H9 (cell line): ENCODE measurements around the gene PNMA8A. TPM values are rescaled to one million over a fixed set of nuclear protein-coding genes. Genes with fewer than 3 reads are reported as not detected.

Experiments
- DNase-seq: peaks from one replicate; pipeline ENCODE4 v3.0.0-alpha.2; 2017
- H2AFZ ChIP-seq: one replicate; pipeline ENCODE4 v1.6.1; 2013; ENCODE audit warnings: mild to moderate bottlenecking, low read length, control low read depth, moderate library complexity
- H2AK5ac ChIP-seq: 2 replicates; pipeline ENCODE4 v1.6.1; 2013; ENCODE audit warnings: low read length, control low read depth, mixed read lengths; ENCODE audit not compliant: insufficient read length
- H2BK120ac ChIP-seq: one replicate; pipeline ENCODE4 v1.6.1; 2013; ENCODE audit warnings: low read depth, mild to moderate bottlenecking, low read length, control low read depth, inconsistent platforms; ENCODE audit not compliant: poor library complexity, severe bottlenecking
- H2BK12ac ChIP-seq: 2 replicates; pipeline ENCODE4 v1.6.1; 2013; ENCODE audit warnings: low read length, control low read depth, mixed read lengths, low read depth; ENCODE audit not compliant: insufficient read length
- H2BK15ac ChIP-seq: 2 replicates; pipeline ENCODE4 v1.6.1; 2013; ENCODE audit warnings: low read depth, low read length, control low read depth
- H2BK20ac ChIP-seq: one replicate; pipeline ENCODE4 v1.6.1; 2013; ENCODE audit warnings: low read depth, mild to moderate bottlenecking, low read length, control low read depth, inconsistent platforms; ENCODE audit not compliant: poor library complexity, severe bottlenecking
- H2BK5ac ChIP-seq: 2 replicates; pipeline ENCODE4 v1.6.1; 2013; ENCODE audit warnings: low read length, control low read depth, mixed read lengths; ENCODE audit not compliant: insufficient read length
- H3K14ac ChIP-seq: 2 replicates; pipeline ENCODE4 v1.6.1; 2013; ENCODE audit warnings: low read length, control low read depth; ENCODE audit not compliant: insufficient read depth
- H3K18ac ChIP-seq: 2 replicates; pipeline ENCODE4 v1.6.1; 2013; ENCODE audit warnings: low read depth, mild to moderate bottlenecking, mixed read lengths, low read length, control low read depth; ENCODE audit not compliant: insufficient read length
- H3K23ac ChIP-seq: 2 replicates; pipeline ENCODE4 v1.6.1; 2013; ENCODE audit warnings: low read length, control low read depth, mixed read lengths, low read depth; ENCODE audit not compliant: insufficient read length
- H3K23me2 ChIP-seq: 2 replicates; pipeline ENCODE4 v1.6.1; 2013; ENCODE audit warnings: low read depth, mild to moderate bottlenecking, mixed read lengths, low read length, control low read depth; ENCODE audit not compliant: insufficient read length, poor library complexity, severe bottlenecking
- H3K27ac ChIP-seq: 2 replicates; pipeline ENCODE4 v1.5.1; 2013; ENCODE audit warnings: low read length, control low read depth, mixed read lengths, low read depth; ENCODE audit not compliant: insufficient read length
- H3K27me3 ChIP-seq: 2 replicates; pipeline ENCODE4 v1.6.1; 2013; ENCODE audit warnings: low read length, control low read depth, inconsistent platforms; ENCODE audit not compliant: insufficient read depth
- H3K4ac ChIP-seq: 2 replicates; pipeline ENCODE4 v1.6.1; 2013; ENCODE audit warnings: low read depth, mild to moderate bottlenecking, control low read depth, inconsistent platforms, low read length, moderate library complexity
- H3K4me1 ChIP-seq: 2 replicates; pipeline ENCODE4 v1.6.1; 2013; ENCODE audit warnings: low read length, control low read depth, inconsistent platforms; ENCODE audit not compliant: insufficient read depth
- H3K4me2 ChIP-seq: 2 replicates; pipeline ENCODE4 v1.6.1; 2013; ENCODE audit warnings: low read length, control low read depth, mixed read lengths; ENCODE audit not compliant: insufficient read length, insufficient read depth
- H3K56ac ChIP-seq: 2 replicates; pipeline ENCODE4 v1.6.1; 2013; ENCODE audit warnings: low read depth, mild to moderate bottlenecking, mixed read lengths, low read length, control low read depth; ENCODE audit not compliant: insufficient read length
- H3K79me1 ChIP-seq: 2 replicates; pipeline ENCODE4 v1.6.1; 2013; ENCODE audit warnings: low read depth, mild to moderate bottlenecking, moderate library complexity, low read length, control low read depth, inconsistent platforms; ENCODE audit not compliant: insufficient read depth, poor library complexity, severe bottlenecking
- H3K79me2 ChIP-seq: 2 replicates; pipeline ENCODE4 v1.6.1; 2013; ENCODE audit warnings: low read length, control low read depth, inconsistent platforms; ENCODE audit not compliant: insufficient read depth
- H3K9ac ChIP-seq: 2 replicates; pipeline ENCODE4 v1.6.1; 2013; ENCODE audit warnings: low read length, control low read depth, mixed read lengths; ENCODE audit not compliant: insufficient read length; ENCODE audit errors: extremely low read depth
- H3K9me3 ChIP-seq: one replicate; pipeline ENCODE4 v1.6.1; 2013; ENCODE audit warnings: low read depth, low read length, inconsistent platforms; ENCODE audit not compliant: control insufficient read depth
- H3T11ph ChIP-seq: one replicate; pipeline ENCODE4 v1.6.1; 2013; ENCODE audit warnings: mild to moderate bottlenecking, low read length, control low read depth, inconsistent platforms
- H4K20me1 ChIP-seq: one replicate; pipeline ENCODE4 v1.6.1; 2013; ENCODE audit not compliant: control insufficient read depth, insufficient read length, insufficient read depth
- H4K5ac ChIP-seq: 2 replicates; pipeline ENCODE4 v1.6.1; 2013; ENCODE audit warnings: low read depth, mild to moderate bottlenecking, mixed read lengths, low read length, control low read depth; ENCODE audit not compliant: insufficient read length
- H4K8ac ChIP-seq: replicated peaks from 2 replicates; pipeline ENCODE4 v1.6.1; 2013; ENCODE audit warnings: low read length, control low read depth, mixed read lengths, low read depth; ENCODE audit not compliant: insufficient read length
- H4K91ac ChIP-seq: 2 replicates; pipeline ENCODE4 v1.6.1; 2013; ENCODE audit warnings: low read depth, mild to moderate bottlenecking, moderate library complexity, mixed read lengths, low read length, control low read depth; ENCODE audit not compliant: insufficient read length
- H3K27ac Mint-ChIP-seq, 3 experiments: 2 replicates in 2 of 3; 3 replicates in 1 of 3; pipeline ENCODE4 v1.8.0; 2020 to 2021; ENCODE audit warnings: mixed read lengths in 3 of 3, mild to moderate bottlenecking in 1 of 3, moderate library complexity in 1 of 3
- H3K27me3 Mint-ChIP-seq: 2 replicates; pipeline ENCODE4 v1.8.0; 2021; ENCODE audit warnings: low read depth, mild to moderate bottlenecking, moderate library complexity, mixed read lengths
- H3K36me3 Mint-ChIP-seq, 3 experiments: 2 replicates in 2 of 3; 3 replicates in 1 of 3; pipeline ENCODE4 v1.8.0; 2020 to 2021; ENCODE audit warnings: low read depth in 3 of 3, mixed read lengths in 3 of 3; ENCODE audit not compliant: insufficient read depth in 1 of 3
- H3K4me1 Mint-ChIP-seq, 2 experiments: 2 replicates each; pipeline ENCODE4 v1.8.0; 2020; ENCODE audit warnings: mixed read lengths in 2 of 2
- H3K4me3 Mint-ChIP-seq, 2 experiments: 2 replicates in 1 of 2; 3 replicates in 1 of 2; pipeline ENCODE4 v1.8.0; 2020 to 2021; ENCODE audit warnings: mild to moderate bottlenecking in 2 of 2, mixed read lengths in 2 of 2, moderate library complexity in 1 of 2
- H3K9me3 Mint-ChIP-seq, 2 experiments: 2 replicates in 1 of 2; 3 replicates in 1 of 2; pipeline ENCODE4 v1.8.0; 2020; ENCODE audit warnings: mild to moderate bottlenecking in 2 of 2, mixed read lengths in 2 of 2, moderate library complexity in 1 of 2
- WGBS: extraction: QIAGEN DNeasy Blood & Tissue Kit; methylation state at CpG from one replicate; pipeline ENCODE4 v1.1.7; 2013; ENCODE audit warnings: missing lambda C conversion rate, low lambda C conversion rate, mixed read lengths; ENCODE audit not compliant: insufficient read length; ENCODE audit errors: extremely low coverage; 5-methylcytosine and 5-hydroxymethylcytosine counted together
- total RNA-seq: library from RNA; stranded (reverse); gene quantifications from 2 replicates; pipeline ENCODE4 v1.2.1, GENCODE V29; 2021
- TF ChIP-seq, protein P1 (sequence below): fragments of 200-600 bp; sonication (generic); conservative IDR thresholded peaks from 3 replicates; pipeline ENCODE4 v1.8.0; 2021; ENCODE audit warnings: antibody characterized with exemption, mild to moderate bottlenecking

PNMA8A gene
- total RNA-seq, 1 experiment from 2014 or later = 22.6 TPM

DNA sequence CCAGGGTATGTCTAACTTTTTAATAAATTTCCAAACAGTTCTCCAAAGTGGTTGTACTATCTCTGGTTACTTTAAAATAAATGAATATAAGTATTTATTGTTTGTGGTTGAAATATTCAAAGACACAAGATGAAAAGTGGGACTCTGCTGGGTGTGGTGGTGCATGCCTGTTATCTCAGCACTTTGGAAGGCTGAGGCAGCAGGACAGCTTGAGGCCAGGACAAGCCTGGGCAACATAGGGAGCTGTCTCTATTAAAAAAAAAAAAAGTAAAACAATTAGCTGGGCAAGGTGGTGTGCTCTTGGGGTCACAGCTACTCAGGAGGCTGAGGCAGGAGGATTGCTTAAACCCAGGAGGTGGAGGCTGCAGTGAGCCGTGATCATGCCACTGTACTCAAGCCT, 10.4 kb downstream of the PNMA8A start:
- Mint-ChIP-seq H3K27ac (no peak overlapping the region), H3K9me3 (no peaks in the 10 kb centered on the region), H3K27me3 (peaks cover 2% of the 10 kb centered on the region; the same call in 1 of the 2 replicates), H3K4me3 (no peak overlapping the region), H3K36me3 (peaks cover 0 to 8% (median 1%) of the 10 kb centered on the region in 3 experiments; a peak in 2 of 7 replicates), H3K4me1 (peaks cover 0 to 4% of the 10 kb centered on the region in 2 experiments; a peak in 1 of 4 replicates)
- Histone ChIP-seq H3K4ac (no peak overlapping the region), H2BK5ac (no peak overlapping the region), H3K23ac (no peak overlapping the region), H3K9me3 (no peaks in the 10 kb centered on the region), H3K9ac (no peak overlapping the region), H3K27ac (no peak overlapping the region), H2BK120ac (no peak overlapping the region), H2BK15ac (no peak overlapping the region), H3T11ph (no peak overlapping the region), H4K20me1 (no peaks in the 10 kb centered on the region), H4K8ac (no peak overlapping the region), H2AFZ (no peak overlapping the region), H4K5ac (no peak overlapping the region), H2BK20ac (no peak overlapping the region), H3K79me1 (no peaks in the 10 kb centered on the region), H4K91ac (no peak overlapping the region), H2AK5ac (no peak overlapping the region), H2BK12ac (no peak overlapping the region), H3K4me1 (no peaks in the 10 kb centered on the region), H3K56ac (no peak overlapping the region), H3K4me2 (no peak overlapping the region), H3K14ac (no peak overlapping the region), H3K23me2 (no peaks in the 10 kb centered on the region), H3K79me2 (no peaks in the 10 kb centered on the region), H3K18ac (no peak overlapping the region), H3K27me3 (no peaks in the 10 kb centered on the region)
- no peak for DNase-seq
- WGBS = no CpG with 5 or more reads among the region's 1 CpG
- TF ChIP-seq, protein P1, sequence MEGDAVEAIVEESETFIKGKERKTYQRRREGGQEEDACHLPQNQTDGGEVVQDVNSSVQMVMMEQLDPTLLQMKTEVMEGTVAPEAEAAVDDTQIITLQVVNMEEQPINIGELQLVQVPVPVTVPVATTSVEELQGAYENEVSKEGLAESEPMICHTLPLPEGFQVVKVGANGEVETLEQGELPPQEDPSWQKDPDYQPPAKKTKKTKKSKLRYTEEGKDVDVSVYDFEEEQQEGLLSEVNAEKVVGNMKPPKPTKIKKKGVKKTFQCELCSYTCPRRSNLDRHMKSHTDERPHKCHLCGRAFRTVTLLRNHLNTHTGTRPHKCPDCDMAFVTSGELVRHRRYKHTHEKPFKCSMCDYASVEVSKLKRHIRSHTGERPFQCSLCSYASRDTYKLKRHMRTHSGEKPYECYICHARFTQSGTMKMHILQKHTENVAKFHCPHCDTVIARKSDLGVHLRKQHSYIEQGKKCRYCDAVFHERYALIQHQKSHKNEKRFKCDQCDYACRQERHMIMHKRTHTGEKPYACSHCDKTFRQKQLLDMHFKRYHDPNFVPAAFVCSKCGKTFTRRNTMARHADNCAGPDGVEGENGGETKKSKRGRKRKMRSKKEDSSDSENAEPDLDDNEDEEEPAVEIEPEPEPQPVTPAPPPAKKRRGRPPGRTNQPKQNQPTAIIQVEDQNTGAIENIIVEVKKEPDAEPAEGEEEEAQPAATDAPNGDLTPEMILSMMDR = no peak
